ENCODE data around the gene RTN1. TPM values are rescaled to one million over a fixed set of nuclear protein-coding genes. Genes with fewer than 3 reads are reported as not detected.

The RTN1 gene
- total and polyA plus RNA-seq, 2 donors, result 1.6 to 1.9 TPM

GRCh38 chr14:59782760-59783159 lies 87.8 kb downstream of the RTN1 start:
- H3K9me3 ChIP-seq (ENCODE audit: control insufficient read depth in 2 of 2, insufficient read depth in 1 of 2, low read length in 1 of 2), result no peaks in the 10 kb centered on the region

GRCh38 chr14:59777006-59777579 lies 93.5 kb downstream of the RTN1 start:
- Histone ChIP-seq H3K4me3 (ENCODE audit: low read length in 2 of 2) (no peak overlapping the region), H3K9me3 (ENCODE audit: control insufficient read depth in 2 of 2, insufficient read depth in 1 of 2, low read length in 1 of 2) (no peaks in the 10 kb centered on the region), H3K36me3 (ENCODE audit: control insufficient read depth in 2 of 2, insufficient read depth in 2 of 2, low read length in 1 of 2) (no peaks in the 10 kb centered on the region), H3K4me1 (ENCODE audit: control insufficient read depth in 2 of 2, insufficient read depth in 2 of 2, low read length in 2 of 2) (no peaks in the 10 kb centered on the region), H3K27me3 (ENCODE audit: control insufficient read depth in 2 of 2, insufficient read depth in 1 of 2, low read length in 1 of 2) (no peaks in the 10 kb centered on the region), H3K27ac (ENCODE audit: low read depth in 1 of 2, low read length in 1 of 2) (no peak overlapping the region)
- 98% methylated on average over 4 of the region's 4 CpGs for WGBS
- no peak for DNase-seq (ENCODE audit: low read depth in 6 of 9, low spot score in 9 of 9)

More at GRCh38 chr14:59782760-59783159, 87.8 kb downstream of the RTN1 start:
- Histone ChIP-seq H3K36me3 (ENCODE audit: control insufficient read depth in 2 of 2, insufficient read depth in 2 of 2, low read length in 1 of 2) (no peaks in the 10 kb centered on the region), H3K27ac (ENCODE audit: low read depth in 1 of 2, low read length in 1 of 2) (no peak overlapping the region), H3K4me1 (ENCODE audit: control insufficient read depth in 2 of 2, insufficient read depth in 2 of 2, low read length in 2 of 2) (no peaks in the 10 kb centered on the region), H3K27me3 (ENCODE audit: control insufficient read depth in 2 of 2, insufficient read depth in 1 of 2, low read length in 1 of 2) (no peaks in the 10 kb centered on the region), H3K4me3 (ENCODE audit: low read length in 2 of 2) (no peak overlapping the region)
- WGBS, result 95% methylated on average over 2 of the region's 2 CpGs
- DNase-seq (ENCODE audit: low read depth in 6 of 9, low spot score in 9 of 9), result no peak

GRCh38 chr14:59776468-59776867 lies 94.1 kb downstream of the RTN1 start:
- H3K9me3 ChIP-seq (ENCODE audit: control insufficient read depth in 2 of 2, insufficient read depth in 1 of 2, low read length in 1 of 2), result no peaks in the 10 kb centered on the region
- WGBS, result 96% methylated on average over 2 of the region's 2 CpGs
- H3K4me1 ChIP-seq (ENCODE audit: control insufficient read depth in 2 of 2, insufficient read depth in 2 of 2, low read length in 2 of 2), result no peaks in the 10 kb centered on the region
- H3K27ac ChIP-seq (ENCODE audit: low read depth in 1 of 2, low read length in 1 of 2), result no peak overlapping the region
- H3K4me3 ChIP-seq (ENCODE audit: low read length in 2 of 2), result no peak overlapping the region
- H3K36me3 ChIP-seq (ENCODE audit: control insufficient read depth in 2 of 2, insufficient read depth in 2 of 2, low read length in 1 of 2), result no peaks in the 10 kb centered on the region
- H3K27me3 ChIP-seq (ENCODE audit: control insufficient read depth in 2 of 2, insufficient read depth in 1 of 2, low read length in 1 of 2), result no peaks in the 10 kb centered on the region
- no peak for DNase-seq (ENCODE audit: low read depth in 6 of 9, low spot score in 9 of 9)

- WGBS, result 17% methylated on average over 2 of the region's 2 CpGs
- no peak for DNase-seq (ENCODE audit: low read depth in 6 of 9, low spot score in 9 of 9)
- H3K4me1 ChIP-seq (ENCODE audit: control insufficient read depth in 2 of 2, insufficient read depth in 2 of 2, low read length in 2 of 2), result no peaks in the 10 kb centered on the region
- no peak overlapping the region for H3K4me3 ChIP-seq (ENCODE audit: low read length in 2 of 2)
- no peak overlapping the region for H3K27ac ChIP-seq (ENCODE audit: low read depth in 1 of 2, low read length in 1 of 2)
- H3K9me3 ChIP-seq (ENCODE audit: control insufficient read depth in 2 of 2, insufficient read depth in 1 of 2, low read length in 1 of 2), result no peaks in the 10 kb centered on the region
- H3K36me3 ChIP-seq (ENCODE audit: control insufficient read depth in 2 of 2, insufficient read depth in 2 of 2, low read length in 1 of 2), result no peaks in the 10 kb centered on the region
- no peaks in the 10 kb centered on the region for H3K27me3 ChIP-seq (ENCODE audit: control insufficient read depth in 2 of 2, insufficient read depth in 1 of 2, low read length in 1 of 2)
Measured at GRCh38 chr14:59772233-59772632, 98.3 kb downstream of the RTN1 start.

GRCh38 chr14:59771577-59771976 lies 99.0 kb downstream of the RTN1 start:
- Histone ChIP-seq H3K4me3 (ENCODE audit: low read length in 2 of 2) (no peak overlapping the region), H3K36me3 (ENCODE audit: control insufficient read depth in 2 of 2, insufficient read depth in 2 of 2, low read length in 1 of 2) (no peaks in the 10 kb centered on the region), H3K4me1 (ENCODE audit: control insufficient read depth in 2 of 2, insufficient read depth in 2 of 2, low read length in 2 of 2) (no peaks in the 10 kb centered on the region), H3K9me3 (ENCODE audit: control insufficient read depth in 2 of 2, insufficient read depth in 1 of 2, low read length in 1 of 2) (no peaks in the 10 kb centered on the region), H3K27me3 (ENCODE audit: control insufficient read depth in 2 of 2, insufficient read depth in 1 of 2, low read length in 1 of 2) (no peaks in the 10 kb centered on the region), H3K27ac (ENCODE audit: low read depth in 1 of 2, low read length in 1 of 2) (no peak overlapping the region)
- 90% methylated on average over 2 of the region's 2 CpGs for WGBS
- no peak for DNase-seq (ENCODE audit: low read depth in 6 of 9, low spot score in 9 of 9)

GRCh38 chr14:59769586-59769985 lies 101.0 kb downstream of the RTN1 start:
- H3K27me3 ChIP-seq (ENCODE audit: control insufficient read depth in 2 of 2, insufficient read depth in 1 of 2, low read length in 1 of 2), result no peaks in the 10 kb centered on the region
- WGBS, result 91% methylated on average over 2 of the region's 2 CpGs
- no peaks in the 10 kb centered on the region for H3K9me3 ChIP-seq (ENCODE audit: control insufficient read depth in 2 of 2, insufficient read depth in 1 of 2, low read length in 1 of 2)
- H3K4me3 ChIP-seq (ENCODE audit: low read length in 2 of 2), result no peak overlapping the region
- no peaks in the 10 kb centered on the region for H3K36me3 ChIP-seq (ENCODE audit: control insufficient read depth in 2 of 2, insufficient read depth in 2 of 2, low read length in 1 of 2)
- no peak overlapping the region for H3K27ac ChIP-seq (ENCODE audit: low read depth in 1 of 2, low read length in 1 of 2)
- H3K4me1 ChIP-seq (ENCODE audit: control insufficient read depth in 2 of 2, insufficient read depth in 2 of 2, low read length in 2 of 2), result no peaks in the 10 kb centered on the region
- DNase-seq (ENCODE audit: low read depth in 6 of 9, low spot score in 9 of 9), result no peak

GRCh38 chr14:59768855-59769375 lies 101.7 kb downstream of the RTN1 start:
- H3K4me1 ChIP-seq (ENCODE audit: control insufficient read depth in 2 of 2, insufficient read depth in 2 of 2, low read length in 2 of 2), result no peaks in the 10 kb centered on the region
- H3K4me3 ChIP-seq (ENCODE audit: low read length in 2 of 2), result no peak overlapping the region
- WGBS, result 96% methylated on average over 1 of the region's 1 CpG
- H3K9me3 ChIP-seq (ENCODE audit: control insufficient read depth in 2 of 2, insufficient read depth in 1 of 2, low read length in 1 of 2), result no peaks in the 10 kb centered on the region
- no peaks in the 10 kb centered on the region for H3K27me3 ChIP-seq (ENCODE audit: control insufficient read depth in 2 of 2, insufficient read depth in 1 of 2, low read length in 1 of 2)
- no peak for DNase-seq (ENCODE audit: low read depth in 6 of 9, low spot score in 9 of 9)
- no peak overlapping the region for H3K27ac ChIP-seq (ENCODE audit: low read depth in 1 of 2, low read length in 1 of 2)
- no peaks in the 10 kb centered on the region for H3K36me3 ChIP-seq (ENCODE audit: control insufficient read depth in 2 of 2, insufficient read depth in 2 of 2, low read length in 1 of 2)

- Histone ChIP-seq H3K27ac (ENCODE audit: low read depth in 1 of 2, low read length in 1 of 2) (no peak overlapping the region), H3K4me3 (ENCODE audit: low read length in 2 of 2) (no peak overlapping the region), H3K36me3 (ENCODE audit: control insufficient read depth in 2 of 2, insufficient read depth in 2 of 2, low read length in 1 of 2) (no peaks in the 10 kb centered on the region), H3K4me1 (ENCODE audit: control insufficient read depth in 2 of 2, insufficient read depth in 2 of 2, low read length in 2 of 2) (no peaks in the 10 kb centered on the region), H3K9me3 (ENCODE audit: control insufficient read depth in 2 of 2, insufficient read depth in 1 of 2, low read length in 1 of 2) (no peaks in the 10 kb centered on the region), H3K27me3 (ENCODE audit: control insufficient read depth in 2 of 2, insufficient read depth in 1 of 2, low read length in 1 of 2) (no peaks in the 10 kb centered on the region)
- 93% methylated on average over 6 of the region's 6 CpGs for WGBS
- no peak for DNase-seq (ENCODE audit: low read depth in 6 of 9, low spot score in 9 of 9)
Measured at GRCh38 chr14:59761851-59762250, 108.7 kb downstream of the RTN1 start.

GRCh38 chr14:59755409-59756135 lies 115.0 kb downstream of the RTN1 start:
- 90% methylated on average over 1 of the region's 1 CpG for WGBS
- DNase-seq (ENCODE audit: low read depth in 6 of 9, low spot score in 9 of 9), result no peak
- no peak overlapping the region for H3K27ac ChIP-seq (ENCODE audit: low read depth in 1 of 2, low read length in 1 of 2)

More at GRCh38 chr14:59755409-59756135, 115.0 kb downstream of the RTN1 start:
- Histone ChIP-seq H3K9me3 (ENCODE audit: control insufficient read depth in 2 of 2, insufficient read depth in 1 of 2, low read length in 1 of 2) (no peaks in the 10 kb centered on the region), H3K36me3 (ENCODE audit: control insufficient read depth in 2 of 2, insufficient read depth in 2 of 2, low read length in 1 of 2) (no peaks in the 10 kb centered on the region), H3K4me3 (ENCODE audit: low read length in 2 of 2) (no peak overlapping the region), H3K27me3 (ENCODE audit: control insufficient read depth in 2 of 2, insufficient read depth in 1 of 2, low read length in 1 of 2) (no peaks in the 10 kb centered on the region), H3K4me1 (ENCODE audit: control insufficient read depth in 2 of 2, insufficient read depth in 2 of 2, low read length in 2 of 2) (no peaks in the 10 kb centered on the region)
